Thyroid gland (tissue), 4 donors: ENCODE results near the gene MINDY4. TPM values are rescaled to one million over a fixed set of nuclear protein-coding genes. Genes with fewer than 3 reads are reported as not detected.
"Not testable (repeated sequence)": the region's sequence is repeated elsewhere in the genome, so short reads cannot be mapped to it uniquely, and the experiment has no call there.

Source experiments
- DNase-seq, 2 donors: peaks; one replicate each; pipeline ENCODE4 v3.0.0-alpha.2; 2019
- H3K27ac ChIP-seq, 3 donors: fragments of 200-600 bp; sonication (generic); 1 replicate in 2 of 3; 2 replicates in 1 of 3; pipeline ENCODE4 v1.5.1; 2016 to 2019; ENCODE audit warnings: mild to moderate bottlenecking in 1 of 3, moderate library complexity in 1 of 3
- H3K27me3 ChIP-seq: fragments of 200-600 bp; sonication (generic); one replicate; pipeline ENCODE4 v1.5.1; 2019
- H3K36me3 ChIP-seq, 2 donors: fragments of 200-600 bp; sonication (generic); one replicate each; pipeline ENCODE4 v1.5.1; 2016 to 2019
- H3K4me1 ChIP-seq, 2 donors: fragments of 200-600 bp; sonication (generic); one replicate each; pipeline ENCODE4 v1.5.1; 2017 to 2019
- H3K4me3 ChIP-seq, 3 donors: fragments of 200-600 bp; sonication (generic); replicated peaks in 1 of 3; 1 replicate in 2 of 3; 2 replicates in 1 of 3; pipeline ENCODE4 v1.5.1; 2016; ENCODE audit warnings: mild to moderate bottlenecking in 1 of 3
- H3K9me3 ChIP-seq: fragments of 200-600 bp; sonication (generic); one replicate; pipeline ENCODE4 v1.5.1; 2017
- POLR2A ChIP-seq, 2 donors: fragments of 450-650 bp; IDR thresholded peaks; one replicate each; pipeline ENCODE4 v1.6.1; 2017; ENCODE audit warnings: antibody characterized with exemption in 2 of 2, mild to moderate bottlenecking in 2 of 2, moderate library complexity in 1 of 2
- WGBS, 2 donors: methylation state at CpG; one replicate each; pipeline ENCODE4 v1.1.5; 2017; 5-methylcytosine and 5-hydroxymethylcytosine counted together
- intact Hi-C: fragments of 100-400 bp; cut with DNase I; formaldehyde crosslinking; loops from one replicate; pipeline ENCODE4 v1.15.1; 2023
- total RNA-seq, 4 donors: library from RNA; depleted of rRNA; stranded (reverse); fragments of >200 nt; gene quantifications; one replicate each; pipeline ENCODE4 v1.2.3, GENCODE V29; 2016
- TF ChIP-seq, protein P1 (sequence below), 6 experiments: fragments of 200-600 bp in 3 of 6; fragments of 450-650 bp in 3 of 6; sonication (generic) in 3 of 6; IDR thresholded peaks; one replicate each; pipeline ENCODE4 v1.5.1; 2016 to 2019; ENCODE audit warnings: antibody characterized with exemption in 6 of 6, mild to moderate bottlenecking in 2 of 6, inconsistent platforms in 1 of 6, moderate library complexity in 1 of 6

The MINDY4 gene
- total RNA-seq, 4 donors from 2014 or later, result 17.9 to 33.2 (median 29.7) TPM

DNA sequence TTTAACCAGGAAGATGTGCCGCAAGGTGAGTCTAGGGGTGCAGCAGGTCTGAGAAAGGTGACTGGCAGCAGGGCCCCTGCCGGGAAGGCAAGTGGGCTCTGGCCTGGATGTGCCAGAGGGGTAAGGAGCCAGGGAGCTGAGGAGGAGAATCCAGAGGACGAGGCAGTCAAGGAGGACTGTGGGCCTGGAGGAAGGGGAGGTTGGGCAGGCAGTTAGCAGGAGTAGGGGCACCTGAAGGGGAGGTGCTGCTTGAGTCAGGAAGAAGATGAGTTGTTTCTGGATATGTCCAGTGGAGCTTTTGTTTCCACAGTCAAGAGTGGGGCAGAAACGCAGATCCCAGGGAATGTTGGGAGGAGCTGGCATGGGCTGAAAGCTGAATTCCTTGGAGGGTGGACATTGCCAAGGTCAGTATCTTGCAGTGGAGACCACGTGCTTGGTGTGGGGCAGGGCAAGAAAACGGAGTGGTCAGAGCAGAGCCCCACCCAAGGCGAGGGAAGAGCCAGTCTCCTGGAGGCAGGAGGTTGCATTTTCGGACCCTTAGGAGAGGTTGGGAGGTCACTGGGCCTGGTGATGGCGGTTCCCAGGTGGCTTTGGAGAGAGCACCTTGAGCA is 34.0 kb downstream of the MINDY4 start:
- H3K9me3 ChIP-seq, result no peaks in the 10 kb centered on the region
- peaks cover 11 to 25% of the 10 kb centered on the region in 2 donors for H3K4me1 ChIP-seq
- TF ChIP-seq, protein P1, sequence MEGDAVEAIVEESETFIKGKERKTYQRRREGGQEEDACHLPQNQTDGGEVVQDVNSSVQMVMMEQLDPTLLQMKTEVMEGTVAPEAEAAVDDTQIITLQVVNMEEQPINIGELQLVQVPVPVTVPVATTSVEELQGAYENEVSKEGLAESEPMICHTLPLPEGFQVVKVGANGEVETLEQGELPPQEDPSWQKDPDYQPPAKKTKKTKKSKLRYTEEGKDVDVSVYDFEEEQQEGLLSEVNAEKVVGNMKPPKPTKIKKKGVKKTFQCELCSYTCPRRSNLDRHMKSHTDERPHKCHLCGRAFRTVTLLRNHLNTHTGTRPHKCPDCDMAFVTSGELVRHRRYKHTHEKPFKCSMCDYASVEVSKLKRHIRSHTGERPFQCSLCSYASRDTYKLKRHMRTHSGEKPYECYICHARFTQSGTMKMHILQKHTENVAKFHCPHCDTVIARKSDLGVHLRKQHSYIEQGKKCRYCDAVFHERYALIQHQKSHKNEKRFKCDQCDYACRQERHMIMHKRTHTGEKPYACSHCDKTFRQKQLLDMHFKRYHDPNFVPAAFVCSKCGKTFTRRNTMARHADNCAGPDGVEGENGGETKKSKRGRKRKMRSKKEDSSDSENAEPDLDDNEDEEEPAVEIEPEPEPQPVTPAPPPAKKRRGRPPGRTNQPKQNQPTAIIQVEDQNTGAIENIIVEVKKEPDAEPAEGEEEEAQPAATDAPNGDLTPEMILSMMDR (IDR thresholded peaks at IDR 0.05), result no peak
- TF ChIP-seq POLR2A (IDR thresholded peaks at IDR 0.05), result no peak
- no peak overlapping the region for H3K27ac ChIP-seq
- DNase-seq, result no peak
- WGBS, 2 donors, result 86 to 87% methylated on average over 9 of the region's 9 CpGs
- H3K4me3 ChIP-seq, result no peak overlapping the region
- H3K36me3 ChIP-seq, result no peaks in the 10 kb centered on the region
- intact Hi-C loops, result no loop called here
- no peaks in the 10 kb centered on the region for H3K27me3 ChIP-seq

DNA sequence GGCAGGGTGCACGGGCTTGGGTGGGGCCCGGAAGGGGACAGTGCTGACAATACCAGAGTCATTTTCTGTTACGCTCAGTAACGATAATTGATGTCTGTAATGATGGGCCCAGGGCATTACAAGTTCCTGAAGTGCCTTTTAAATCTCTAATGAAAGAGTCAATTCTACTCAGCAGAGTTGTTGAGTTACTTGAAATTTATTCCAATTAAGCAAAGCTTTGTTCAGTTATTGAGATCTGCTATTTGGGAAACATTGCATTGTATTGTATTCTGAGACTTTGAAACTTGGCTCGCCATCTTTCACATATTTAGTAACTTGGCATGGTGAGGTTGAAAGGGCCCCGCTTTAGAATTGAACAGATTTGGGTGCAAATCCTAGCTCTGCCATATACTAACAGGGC is 34.7 kb downstream of the MINDY4 start:
- intact Hi-C loops, result no loop called here
- WGBS, 2 donors, result 87 to 93% methylated on average over 6 of the region's 6 CpGs
- H3K36me3 ChIP-seq, result no peaks in the 10 kb centered on the region
- no peak overlapping the region for H3K4me3 ChIP-seq
- TF ChIP-seq, protein P1 (IDR thresholded peaks at IDR 0.05), result no peak
- no peak for TF ChIP-seq POLR2A (IDR thresholded peaks at IDR 0.05)
- H3K27me3 ChIP-seq, result no peaks in the 10 kb centered on the region
- peaks cover 9 to 19% of the 10 kb centered on the region in 2 donors for H3K4me1 ChIP-seq
- no peak for DNase-seq
- no peaks in the 10 kb centered on the region for H3K9me3 ChIP-seq
- H3K27ac ChIP-seq, result no peak overlapping the region

DNA sequence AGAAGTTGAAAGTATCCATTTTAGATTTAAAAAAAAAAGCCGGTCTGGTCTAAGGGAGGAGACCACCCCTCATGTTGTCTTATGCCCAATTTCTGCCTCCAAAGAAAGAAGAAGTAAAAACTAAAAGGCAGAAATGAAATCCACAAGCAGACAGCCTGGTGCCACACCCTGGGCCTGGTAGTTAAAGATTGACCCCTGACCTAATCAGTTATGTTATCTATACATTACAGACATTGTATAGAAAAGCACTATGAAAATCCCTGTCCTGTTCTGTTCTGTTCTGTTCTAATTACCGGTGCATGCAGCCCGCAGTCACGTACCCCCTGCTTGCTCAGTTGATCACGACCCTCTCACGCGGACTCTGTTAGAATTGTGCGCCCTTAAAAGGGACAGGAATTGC is 36.3 kb downstream of the MINDY4 start:
- 97 to 98% methylated on average over 8 of the region's 8 CpGs for WGBS, 2 donors
- H3K36me3 ChIP-seq, intact Hi-C loops, H3K9me3 ChIP-seq, H3K4me3 ChIP-seq, H3K27ac ChIP-seq, H3K27me3 ChIP-seq, DNase-seq: not testable (repeated sequence)
- H3K4me1 ChIP-seq, result peaks cover 7 to 17% of the 10 kb centered on the region in 2 donors

DNA sequence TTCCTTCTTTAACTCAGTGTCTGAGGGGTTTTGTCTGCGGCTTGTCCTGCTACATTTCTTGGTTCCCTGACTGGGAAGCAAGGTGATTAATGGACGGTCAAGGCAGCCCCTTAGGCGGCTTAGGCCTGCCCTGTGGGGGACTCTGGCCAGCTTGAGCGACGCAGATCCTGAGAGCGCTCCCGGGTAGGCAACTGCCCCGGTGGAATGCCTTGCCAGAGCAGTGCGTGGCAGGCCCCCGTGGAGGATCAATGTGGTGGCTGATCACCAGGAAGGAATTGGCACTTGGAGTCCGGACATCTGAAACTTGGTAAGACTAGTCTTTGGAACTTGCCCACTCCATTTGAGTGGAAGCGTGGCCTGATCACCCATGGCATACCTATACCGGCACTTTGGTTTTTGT is 36.7 kb downstream of the MINDY4 start:
- H3K4me3 ChIP-seq, H3K36me3 ChIP-seq, H3K27ac ChIP-seq, DNase-seq, H3K27me3 ChIP-seq, H3K9me3 ChIP-seq, intact Hi-C loops: not testable (repeated sequence)
- WGBS, 2 donors, result 93% methylated on average over 12 to 13 of the region's 13 CpGs
- H3K4me1 ChIP-seq, result peaks cover 11 to 17% of the 10 kb centered on the region in 2 donors

DNA sequence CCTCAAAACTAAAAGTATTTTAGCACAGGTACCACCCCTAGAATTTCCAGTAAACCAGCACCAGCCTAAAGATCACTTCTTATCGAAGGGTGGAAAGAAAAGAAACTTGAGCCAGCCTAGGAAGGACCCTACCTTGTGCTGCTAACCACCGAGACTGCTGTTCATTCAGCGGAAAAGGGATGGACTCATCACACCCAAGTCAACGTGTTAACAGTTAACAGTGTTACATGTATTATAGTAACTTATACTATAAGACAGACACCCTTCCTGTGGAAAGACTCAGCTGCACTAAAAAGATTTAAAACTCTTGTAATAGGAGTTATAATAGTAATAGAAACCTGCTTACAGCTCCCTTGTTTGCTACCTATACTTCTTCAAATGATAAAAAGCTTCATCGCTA is 39.8 kb downstream of the MINDY4 start:
- H3K4me3 ChIP-seq, result no peak overlapping the region
- intact Hi-C loops, result no loop called here
- H3K9me3 ChIP-seq, result no peaks in the 10 kb centered on the region
- no peak overlapping the region for H3K27ac ChIP-seq
- H3K36me3 ChIP-seq, result no peaks in the 10 kb centered on the region
- peaks cover 30 to 33% of the 10 kb centered on the region in 2 donors for H3K4me1 ChIP-seq
- no peaks in the 10 kb centered on the region for H3K27me3 ChIP-seq
- DNase-seq, result no peak
- 96 to 97% methylated on average over 5 of the region's 5 CpGs for WGBS, 2 donors
- TF ChIP-seq, protein P1 (IDR thresholded peaks at IDR 0.05), result no peak
- TF ChIP-seq POLR2A (IDR thresholded peaks at IDR 0.05), result no peak

DNA sequence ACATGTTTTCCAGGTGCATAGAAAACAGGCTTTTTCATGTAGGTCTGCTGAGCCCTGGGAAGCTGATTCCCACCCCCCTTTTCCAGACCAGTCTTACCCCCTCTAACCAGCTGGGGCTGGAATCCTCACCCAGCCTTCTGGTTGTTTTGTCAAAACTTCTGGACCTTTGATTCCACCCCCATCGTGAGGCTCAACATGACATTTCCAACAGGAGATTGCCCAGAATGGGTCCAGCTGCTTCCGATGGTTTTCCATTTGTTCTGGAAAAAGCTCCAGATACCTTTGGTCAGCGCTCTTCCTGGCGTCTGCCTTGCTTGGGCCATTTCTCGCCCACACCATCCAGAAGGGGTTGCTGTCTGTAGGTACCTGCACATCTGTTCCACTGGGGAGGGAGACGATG is 41.5 kb downstream of the MINDY4 start:
- intact Hi-C loops, result no loop called here
- Histone ChIP-seq H3K4me3 (no peak overlapping the region), H3K36me3 (no peaks in the 10 kb centered on the region), H3K27me3 (no peaks in the 10 kb centered on the region), H3K4me1 (peaks cover 39 to 47% of the 10 kb centered on the region in 2 donors), H3K9me3 (no peaks in the 10 kb centered on the region), H3K27ac (peak overlapping the region in 1 of 3 donors; percentile 96)
- WGBS, 2 donors, result 96 to 99% methylated on average over 6 of the region's 6 CpGs
- DNase-seq, result no peak
- no peak for TF ChIP-seq POLR2A (IDR thresholded peaks at IDR 0.05)
- TF ChIP-seq, protein P1 (IDR thresholded peaks at IDR 0.05), result no peak
